HUES64 (cell line): ENCODE results near the gene CMTM8. TPM values are rescaled to one million over a fixed set of nuclear protein-coding genes. Genes with fewer than 3 reads are reported as not detected.
A peak's percentile ranks its signal among the peaks of the same experiment; 100 is the strongest.
"Not testable (repeated sequence)": the region's sequence is repeated elsewhere in the genome, so short reads cannot be mapped to it uniquely, and the experiment has no call there.

Source experiments
- H3K27ac ChIP-seq: 2 replicates; pipeline ENCODE4 v1.7.0; 2013; ENCODE audit warnings: low read depth, low read length, inconsistent platforms
- H3K27me3 ChIP-seq: 2 replicates; pipeline ENCODE4 v1.6.1; 2013; ENCODE audit warnings: mild to moderate bottlenecking, low read length; ENCODE audit not compliant: insufficient read depth
- H3K36me3 ChIP-seq: 2 replicates; pipeline ENCODE4 v1.6.1; 2013; ENCODE audit warnings: mild to moderate bottlenecking, low read length; ENCODE audit not compliant: insufficient read depth
- H3K4me1 ChIP-seq: 2 replicates; pipeline ENCODE4 v1.6.1; 2013; ENCODE audit warnings: mild to moderate bottlenecking, low read length, moderate library complexity; ENCODE audit not compliant: insufficient read depth
- H3K4me3 ChIP-seq: 2 replicates; pipeline ENCODE4 v1.5.1; 2013; ENCODE audit warnings: mild to moderate bottlenecking, low read length, moderate library complexity
- H3K9ac ChIP-seq: 2 replicates; pipeline ENCODE4 v1.6.1; 2013; ENCODE audit warnings: mild to moderate bottlenecking, low read depth, low read length
- H3K9me3 ChIP-seq: 2 replicates; pipeline ENCODE4 v1.6.1; 2013; ENCODE audit warnings: low read depth, low read length; ENCODE audit not compliant: insufficient read depth
- WGBS: fragments of 150-250, 120-280 bp; methylation state at CpG from one replicate; pipeline ENCODE4 v1.1.7; 2013; ENCODE audit warnings: missing lambda C conversion rate; 5-methylcytosine and 5-hydroxymethylcytosine counted together
- polyA plus RNA-seq, 2 experiments: library from polyadenylated mRNA; stranded (reverse); fragments of 50-300 nt; gene quantifications; one replicate each; pipeline ENCODE4 v1.2.3, GENCODE V29; 2013

CMTM8 gene, protein sequence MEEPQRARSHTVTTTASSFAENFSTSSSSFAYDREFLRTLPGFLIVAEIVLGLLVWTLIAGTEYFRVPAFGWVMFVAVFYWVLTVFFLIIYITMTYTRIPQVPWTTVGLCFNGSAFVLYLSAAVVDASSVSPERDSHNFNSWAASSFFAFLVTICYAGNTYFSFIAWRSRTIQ
- polyA plus RNA-seq (2013, experiment 1 of 2) = 6.5 TPM
- polyA plus RNA-seq (2013, experiment 2 of 2) = 8.4 TPM

DNA sequence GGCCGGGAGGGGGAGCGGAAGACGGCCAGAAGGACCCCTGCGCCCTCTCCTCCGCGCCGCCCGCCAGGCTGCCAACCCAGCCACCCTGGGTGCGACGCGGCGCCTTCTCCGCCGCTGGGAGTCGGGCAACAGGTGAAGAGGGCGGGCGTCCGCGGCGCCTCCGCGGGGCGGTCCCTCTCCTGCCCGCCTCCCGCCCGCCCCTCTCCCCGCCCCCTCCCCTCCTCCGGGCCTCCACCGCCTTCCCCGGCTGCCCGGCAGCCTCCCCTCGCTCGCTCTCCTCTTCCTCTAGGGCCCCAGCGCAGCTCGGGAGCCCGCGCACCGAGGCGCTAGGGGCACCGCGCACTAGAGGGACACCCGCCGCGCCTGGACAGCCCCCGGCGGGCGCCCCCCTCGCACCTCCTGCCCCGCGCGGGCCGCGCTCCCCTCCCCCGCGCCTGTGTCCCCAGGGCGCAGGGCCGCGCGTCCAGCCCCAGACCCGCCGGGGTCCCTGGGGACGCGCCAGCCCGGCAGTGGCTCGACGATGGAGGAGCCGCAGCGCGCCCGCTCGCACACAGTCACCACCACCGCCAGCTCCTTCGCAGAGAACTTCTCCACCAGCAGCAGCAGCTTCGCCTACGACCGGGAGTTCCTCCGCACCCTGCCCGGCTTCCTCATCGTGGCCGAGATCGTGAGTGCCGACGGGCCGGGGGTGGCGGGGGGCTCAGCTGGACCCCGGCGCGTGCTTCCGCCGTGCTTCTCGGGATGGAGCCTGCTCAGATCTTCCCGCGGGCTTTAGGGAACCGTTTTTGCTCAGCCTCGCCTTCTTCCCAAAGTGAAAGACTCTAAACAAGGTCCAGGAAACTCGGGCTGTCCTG is at the start of gene CMTM8:
CMTM8 (plus strand) TSS at position 228 of the 854 bp plus-strand sequence; CDS start at position 521, 293 bp downstream.
- WGBS = under 1% methylated on average over 92 of the region's 96 CpGs
- Histone ChIP-seq H3K36me3 (no peaks in the 10 kb centered on the region), H3K9me3 (peaks cover 7% of the 10 kb centered on the region; the same call in 1 of the 2 replicates), H3K4me3 (peak within 1 kb of the TSS; percentile 70), H3K27me3 (peaks cover 42% of the 10 kb centered on the region), H3K27ac (no peak within 1 kb of the TSS), H3K4me1 (peaks cover 9% of the 10 kb centered on the region), H3K9ac (peak within 1 kb of the TSS; percentile 56)

DNA sequence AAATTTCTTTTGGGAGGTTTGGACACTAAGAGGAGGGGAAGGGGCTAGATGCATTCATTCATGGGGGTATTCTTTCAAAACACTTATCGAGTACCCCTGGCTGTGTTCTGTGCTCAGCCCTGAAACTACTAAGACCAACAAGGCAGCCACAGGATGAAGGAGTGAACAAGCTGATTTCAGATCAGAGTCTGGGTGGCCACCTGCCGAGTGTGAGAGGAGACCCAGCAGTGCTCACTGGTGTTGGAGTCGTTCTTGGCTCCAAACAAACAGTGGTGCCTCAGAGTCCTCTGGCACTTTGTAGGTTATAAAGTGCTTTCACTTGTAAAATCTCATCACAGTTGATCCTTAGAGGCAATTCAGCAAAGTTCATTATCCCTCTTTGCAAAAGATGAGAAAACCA is 48.8 kb upstream of the CMTM8 start:
- Histone ChIP-seq H3K36me3 (no peaks in the 10 kb centered on the region), H3K9ac (no peak overlapping the region), H3K27ac (no peak overlapping the region), H3K27me3 (no peaks in the 10 kb centered on the region), H3K9me3 (no peaks in the 10 kb centered on the region), H3K4me1 (0 out of 2 replicates have a peak, but pooled peaks cover 3% of the 10 kb centered on the region), H3K4me3 (no peak overlapping the region)
- WGBS = 66% methylated on average over 3 of the region's 3 CpGs

DNA sequence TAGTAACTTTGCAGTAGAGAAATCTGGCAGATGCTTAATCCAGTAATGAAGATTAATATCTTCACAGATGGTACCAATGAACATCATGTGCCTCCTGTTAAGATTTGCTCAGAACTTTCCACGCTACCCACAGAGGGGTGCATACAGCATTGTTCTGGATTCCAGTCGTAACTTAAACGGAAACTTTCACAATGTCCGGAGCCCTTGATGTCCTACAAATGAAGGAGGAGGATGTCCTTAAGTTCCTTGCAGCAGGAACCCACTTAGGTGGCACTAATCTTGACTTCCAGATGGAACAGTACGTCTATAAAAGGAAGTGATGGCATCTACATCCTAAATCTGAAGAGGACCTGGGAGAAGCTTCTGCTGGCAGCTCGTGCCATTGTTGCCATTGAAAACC is 47.9 kb upstream of the CMTM8 start:
- not testable (repeated sequence) for H3K9ac ChIP-seq, H3K4me3 ChIP-seq, H3K9me3 ChIP-seq, H3K4me1 ChIP-seq, H3K27me3 ChIP-seq, H3K27ac ChIP-seq, H3K36me3 ChIP-seq
- 95% methylated on average over 6 of the region's 6 CpGs for WGBS

DNA sequence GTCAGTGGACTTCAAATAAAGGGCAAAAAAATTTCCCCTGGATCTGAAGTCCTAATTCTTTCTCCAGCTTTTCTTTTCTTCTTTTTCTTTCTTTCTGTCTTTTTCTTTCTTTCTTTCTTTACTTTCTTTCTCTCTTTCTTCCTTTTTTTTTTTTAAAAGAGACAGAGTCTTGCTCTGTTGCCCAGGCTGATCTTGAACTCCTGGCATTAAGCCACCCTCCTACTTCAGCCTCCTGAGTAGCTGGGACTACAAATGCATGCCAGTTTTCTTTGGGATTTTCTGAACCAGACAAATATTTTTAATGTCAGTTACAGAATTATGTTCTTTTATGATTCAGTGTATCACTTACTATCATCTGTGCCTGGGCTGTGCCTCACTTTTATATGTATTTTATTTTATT is 45.4 kb upstream of the CMTM8 start:
- Histone ChIP-seq H3K4me3 (no peak overlapping the region), H3K27me3 (no peaks in the 10 kb centered on the region), H3K4me1 (0 out of 2 replicates have a peak, but pooled peaks cover 3% of the 10 kb centered on the region), H3K27ac (no peak overlapping the region), H3K9me3 (no peaks in the 10 kb centered on the region), H3K9ac (no peak overlapping the region), H3K36me3 (no peaks in the 10 kb centered on the region)

DNA sequence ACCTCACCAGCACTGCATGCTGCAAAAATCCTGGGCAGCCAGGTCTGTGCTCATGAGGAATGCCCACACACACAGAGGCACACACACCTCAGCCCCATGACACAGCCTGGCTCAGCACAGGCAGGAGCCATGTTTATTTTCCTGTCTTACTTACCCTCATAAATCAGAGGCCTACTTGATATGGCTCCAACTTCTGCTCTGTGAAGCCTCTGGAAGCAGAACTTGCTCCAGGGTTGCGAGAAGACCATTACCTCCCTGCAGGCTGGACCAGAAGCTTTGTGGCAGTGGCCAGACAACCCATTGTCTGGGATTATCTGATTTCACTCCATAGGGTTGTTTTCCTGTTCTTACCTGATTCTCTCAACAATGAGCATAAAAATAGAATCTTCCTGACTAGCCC is 43.8 kb upstream of the CMTM8 start:
- Histone ChIP-seq H3K27me3 (no peaks in the 10 kb centered on the region), H3K4me1 (no peaks in the 10 kb centered on the region), H3K36me3 (no peaks in the 10 kb centered on the region), H3K9ac (no peak overlapping the region), H3K4me3 (no peak overlapping the region), H3K9me3 (no peaks in the 10 kb centered on the region), H3K27ac (no peak overlapping the region)
- 94% methylated on average over 1 of the region's 1 CpG for WGBS

DNA sequence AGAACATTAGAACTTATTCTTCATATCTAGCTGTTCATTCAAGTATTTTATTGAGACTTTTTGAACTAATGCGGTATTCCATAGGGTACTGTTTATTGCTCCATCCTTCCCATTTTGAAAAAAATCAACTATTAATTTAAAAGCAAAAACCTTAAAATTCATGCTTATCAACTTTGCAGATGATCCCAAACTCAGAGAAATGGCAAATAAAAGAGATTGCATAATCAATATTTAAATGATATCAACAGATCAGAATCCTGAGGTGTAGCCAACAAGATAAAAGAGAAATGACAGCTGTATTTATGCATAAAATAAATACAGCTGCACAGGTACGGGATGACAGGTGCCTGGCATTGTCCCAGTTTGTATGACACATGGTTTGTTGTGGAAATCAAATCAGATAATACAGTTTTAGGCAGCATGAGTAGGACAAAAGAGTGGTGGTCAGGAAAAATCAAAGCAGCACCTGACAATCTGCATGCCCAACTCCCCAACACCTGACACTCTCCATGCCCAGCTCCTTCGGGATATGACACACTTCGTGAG is 42.4 kb upstream of the CMTM8 start:
- Histone ChIP-seq H3K36me3 (no peaks in the 10 kb centered on the region), H3K27ac (no peak overlapping the region), H3K4me3 (no peak overlapping the region), H3K4me1 (no peaks in the 10 kb centered on the region), H3K9ac (no peak overlapping the region), H3K9me3 (no peaks in the 10 kb centered on the region), H3K27me3 (no peaks in the 10 kb centered on the region)
- WGBS = 95% methylated on average over 4 of the region's 4 CpGs

DNA sequence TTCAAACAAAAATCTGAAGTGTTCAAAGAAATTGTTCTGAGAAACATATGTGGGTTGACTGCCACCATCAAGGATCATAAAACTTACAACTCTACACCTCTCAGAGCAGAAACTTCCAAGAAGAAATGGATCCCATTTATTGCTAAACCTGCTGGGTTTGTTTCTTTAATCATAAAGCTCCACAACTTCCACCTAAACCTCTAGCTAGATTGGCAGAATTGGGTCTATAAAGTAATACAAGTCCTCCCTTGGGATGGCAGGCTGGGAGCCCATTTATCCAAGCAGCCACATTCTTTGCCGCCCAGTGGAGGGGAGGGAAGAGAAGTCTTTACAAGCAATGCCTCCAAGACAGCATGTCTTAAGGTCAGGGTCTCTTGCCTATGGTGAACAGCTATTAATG is 40.5 kb upstream of the CMTM8 start:
- Histone ChIP-seq H3K9me3 (no peaks in the 10 kb centered on the region), H3K4me3 (no peak overlapping the region)
- WGBS = 100% methylated on average over 1 of the region's 1 CpG

DNA sequence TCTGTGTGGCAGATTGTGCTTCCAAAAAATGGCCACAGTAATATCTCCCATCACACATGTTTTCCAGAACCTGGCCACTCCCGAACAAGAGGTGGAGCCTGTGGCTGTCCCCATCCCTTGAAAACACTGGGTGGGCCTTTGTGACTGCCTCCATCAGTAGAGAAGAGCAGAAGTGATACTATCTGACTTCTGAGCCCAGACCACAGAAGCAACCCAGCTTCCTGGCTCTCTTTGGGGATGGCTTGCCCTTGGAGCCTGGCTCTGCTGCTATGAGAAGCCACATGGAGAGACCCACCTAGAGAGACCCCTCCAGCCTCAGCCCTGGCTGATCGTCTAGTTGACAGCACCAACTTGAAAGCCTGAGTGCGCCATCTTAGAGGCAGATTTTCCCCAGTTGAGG is 39.8 kb upstream of the CMTM8 start:
- Histone ChIP-seq H3K9me3 (no peaks in the 10 kb centered on the region), H3K36me3 (no peaks in the 10 kb centered on the region), H3K27ac (no peak overlapping the region), H3K4me3 (no peak overlapping the region), H3K9ac (no peak overlapping the region), H3K4me1 (no peaks in the 10 kb centered on the region), H3K27me3 (no peaks in the 10 kb centered on the region)
- 91% methylated on average over 3 of the region's 3 CpGs for WGBS

More for the DNA sequence above, 40.5 kb upstream of the CMTM8 start:
- H3K36me3 ChIP-seq = no peaks in the 10 kb centered on the region
- no peak overlapping the region for H3K9ac ChIP-seq
- no peaks in the 10 kb centered on the region for H3K27me3 ChIP-seq
- no peaks in the 10 kb centered on the region for H3K4me1 ChIP-seq
- H3K27ac ChIP-seq = no peak overlapping the region

DNA sequence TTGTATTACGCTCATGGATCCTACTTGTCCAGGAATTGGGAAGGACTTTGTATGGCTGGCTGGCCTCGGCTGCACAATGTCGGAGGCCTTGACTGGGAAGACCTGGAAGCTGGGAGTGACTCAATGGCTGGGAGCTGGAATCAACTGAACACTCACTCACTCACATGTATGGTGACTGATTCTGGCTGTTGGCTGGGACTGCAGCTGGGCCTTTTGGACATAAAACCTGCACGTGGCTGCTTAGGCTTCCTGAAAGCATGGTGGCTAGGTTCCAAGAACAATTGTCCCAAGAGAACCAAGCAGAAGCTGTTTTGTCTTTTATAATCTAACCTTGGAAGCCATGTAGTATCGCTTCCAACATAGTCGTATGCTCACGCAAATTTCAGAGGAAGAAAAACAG is 38.0 kb upstream of the CMTM8 start:
- Histone ChIP-seq H3K9ac (no peak overlapping the region), H3K36me3 (no peaks in the 10 kb centered on the region), H3K4me3 (no peak overlapping the region), H3K9me3 (no peaks in the 10 kb centered on the region), H3K4me1 (no peaks in the 10 kb centered on the region), H3K27me3 (no peaks in the 10 kb centered on the region), H3K27ac (no peak overlapping the region)
- 93% methylated on average over 7 of the region's 7 CpGs for WGBS

DNA sequence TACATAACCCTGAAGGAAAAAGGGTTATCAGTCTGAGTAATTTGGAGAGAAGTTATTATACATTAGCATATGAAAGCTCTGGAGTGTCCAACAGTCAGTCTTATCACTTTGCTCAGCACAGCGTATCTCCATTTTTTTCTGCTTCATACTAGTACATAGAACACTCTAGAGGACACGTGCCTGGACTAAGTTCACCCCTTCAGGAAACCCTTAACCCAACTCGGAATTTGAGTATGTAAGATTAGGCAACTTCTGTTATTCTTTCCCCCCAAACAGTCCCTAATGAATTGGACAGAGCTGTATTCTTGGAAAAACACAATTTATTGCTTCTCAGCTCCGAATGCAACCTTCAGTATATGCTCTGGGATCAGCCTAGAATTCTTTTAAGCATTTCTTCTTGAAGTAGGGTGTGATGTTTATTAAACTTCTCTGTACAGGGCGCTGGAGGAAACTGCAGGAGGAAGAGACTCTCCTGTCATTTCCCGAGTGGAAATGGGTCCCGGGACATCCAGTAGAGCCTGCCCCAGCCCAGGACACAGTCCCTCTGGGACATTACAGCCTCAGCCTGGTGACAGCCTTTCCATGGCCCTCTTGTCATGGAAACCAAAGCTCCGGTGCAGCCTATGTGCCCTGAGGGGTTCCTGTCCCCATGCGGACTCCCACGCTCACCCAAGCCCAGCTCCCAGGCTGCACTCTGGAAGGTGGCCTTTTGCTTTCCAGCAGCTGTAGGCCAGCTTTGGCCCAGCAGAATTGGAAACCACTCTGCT is 37.3 kb upstream of the CMTM8 start:
- no peaks in the 10 kb centered on the region for H3K9me3 ChIP-seq
- H3K27me3 ChIP-seq = no peaks in the 10 kb centered on the region
- WGBS = 92% methylated on average over 10 of the region's 10 CpGs
- no peaks in the 10 kb centered on the region for H3K36me3 ChIP-seq
- H3K27ac ChIP-seq = no peak overlapping the region
- H3K4me1 ChIP-seq = no peaks in the 10 kb centered on the region
- no peak overlapping the region for H3K4me3 ChIP-seq
- no peak overlapping the region for H3K9ac ChIP-seq

DNA sequence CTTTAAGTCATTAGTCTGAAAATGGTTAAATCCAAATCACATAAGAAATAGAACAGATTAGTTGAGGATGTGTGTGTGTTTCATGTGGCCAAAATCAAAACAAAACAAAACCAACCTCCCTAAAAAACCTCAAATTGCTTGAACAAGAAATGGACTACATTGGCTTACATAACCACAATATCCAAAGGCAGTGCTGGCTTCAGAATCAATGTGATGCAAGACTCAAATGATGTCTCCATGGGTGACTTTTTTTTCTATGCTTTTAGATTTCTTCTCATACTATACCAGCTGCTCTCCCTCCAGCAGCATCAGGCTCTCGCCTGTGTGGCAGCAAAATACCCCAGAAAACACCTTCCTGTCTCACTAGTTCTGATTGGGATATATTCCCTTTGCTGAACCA is 36.0 kb upstream of the CMTM8 start:
- Histone ChIP-seq H3K27ac (no peak overlapping the region), H3K9me3 (no peaks in the 10 kb centered on the region), H3K4me1 (no peaks in the 10 kb centered on the region), H3K27me3 (no peaks in the 10 kb centered on the region), H3K9ac (no peak overlapping the region), H3K4me3 (no peak overlapping the region), H3K36me3 (no peaks in the 10 kb centered on the region)
- WGBS = 100% methylated on average over 1 of the region's 1 CpG
